ENCODE results near the gene BRSK2.

Gene BRSK2

DNA sequence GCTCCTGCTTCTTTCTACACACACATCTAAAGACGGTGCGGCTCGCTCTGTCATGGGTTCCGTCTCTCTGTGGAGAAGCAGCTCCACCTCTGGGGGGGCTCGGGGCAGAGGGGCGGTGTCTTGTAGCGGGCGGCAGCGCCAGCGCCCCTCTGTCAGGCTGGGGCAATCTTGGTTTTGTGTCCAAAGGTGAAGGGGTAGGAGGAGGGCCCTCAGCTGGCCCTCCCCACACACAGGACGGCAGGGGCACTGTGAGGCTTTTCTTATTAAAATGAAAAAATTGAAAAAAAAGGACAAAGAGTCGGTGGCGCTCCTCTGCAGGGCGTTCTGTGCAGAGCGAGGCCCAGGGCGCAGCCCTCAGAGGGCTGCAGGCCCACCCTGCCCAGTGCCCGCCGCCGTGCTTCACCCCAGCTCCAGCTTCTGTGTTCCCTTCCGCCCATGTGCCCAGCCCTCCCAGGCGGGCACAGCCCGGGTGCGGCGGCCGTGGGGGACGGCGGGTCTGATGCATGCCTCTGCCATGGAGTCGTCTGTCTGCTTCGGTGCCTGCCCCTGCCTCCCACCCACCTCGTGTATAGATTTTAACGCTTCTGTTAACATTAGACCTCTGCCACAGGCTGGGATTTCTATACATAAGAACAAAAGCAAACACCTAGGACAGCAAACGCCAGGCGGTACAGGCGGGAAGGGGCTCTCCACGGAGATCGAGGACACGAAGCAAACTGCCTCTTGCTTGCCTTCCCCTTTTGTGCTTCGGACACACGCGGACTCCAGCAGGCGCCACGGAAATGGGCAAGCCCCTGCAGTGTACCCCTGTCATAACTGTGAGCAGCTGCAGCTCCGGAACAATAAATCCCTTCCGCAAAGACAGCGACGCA lies 72.3 kb downstream of the BRSK2 start:
- TF ChIP-seq ZFP3 (CRISPR knock-in tag; IDR thresholded peaks at IDR 0.05), result no peak
- TF ChIP-seq RARB (CRISPR knock-in tag; IDR thresholded peaks at IDR 0.05), result no peak
- no peak for TF ChIP-seq ZFP30 (CRISPR knock-in tag; IDR thresholded peaks at IDR 0.05)
- ATAC-seq, result no peak

DNA sequence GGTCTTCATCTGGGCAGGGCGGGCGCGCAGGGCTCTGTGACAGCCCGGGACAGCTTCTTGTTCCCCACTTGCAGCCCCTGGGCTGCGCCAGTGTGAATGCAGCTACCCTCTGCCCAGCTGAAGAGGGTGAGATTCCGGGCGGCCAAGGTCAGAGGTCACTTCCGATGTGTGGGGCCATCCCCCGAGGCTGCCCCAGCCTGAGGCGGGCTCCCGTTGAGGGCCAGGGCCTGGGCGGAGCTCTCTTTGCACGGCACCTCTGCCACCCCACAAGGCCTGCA lies 72.9 kb downstream of the BRSK2 start:
- TF ChIP-seq ZNF565 (CRISPR knock-in tag; conservative IDR thresholded peaks at IDR 0.05; ENCODE audit: low read depth) (no peak), ISL1 (CRISPR knock-in tag; IDR thresholded peaks at IDR 0.05) (no peak), ZFP30 (CRISPR knock-in tag; IDR thresholded peaks at IDR 0.05) (no peak), GLIS3 (CRISPR knock-in tag; IDR thresholded peaks at IDR 0.05) (no peak), OSR1 (CRISPR knock-in tag; IDR thresholded peaks at IDR 0.05) (no peak), TOX (CRISPR knock-in tag; IDR thresholded peaks at IDR 0.05; ENCODE audit: borderline replicate concordance) (no peak), ESRRG (CRISPR knock-in tag; IDR thresholded peaks at IDR 0.05) (no peak), ZNF70 (CRISPR knock-in tag; IDR thresholded peaks at IDR 0.05) (no peak), ZC3H10 (CRISPR knock-in tag; IDR thresholded peaks at IDR 0.05) (no peak), PPARA (CRISPR knock-in tag; IDR thresholded peaks at IDR 0.05; ENCODE audit: borderline replicate concordance) (no peak)
- TF ChIP-seq, protein P1, sequence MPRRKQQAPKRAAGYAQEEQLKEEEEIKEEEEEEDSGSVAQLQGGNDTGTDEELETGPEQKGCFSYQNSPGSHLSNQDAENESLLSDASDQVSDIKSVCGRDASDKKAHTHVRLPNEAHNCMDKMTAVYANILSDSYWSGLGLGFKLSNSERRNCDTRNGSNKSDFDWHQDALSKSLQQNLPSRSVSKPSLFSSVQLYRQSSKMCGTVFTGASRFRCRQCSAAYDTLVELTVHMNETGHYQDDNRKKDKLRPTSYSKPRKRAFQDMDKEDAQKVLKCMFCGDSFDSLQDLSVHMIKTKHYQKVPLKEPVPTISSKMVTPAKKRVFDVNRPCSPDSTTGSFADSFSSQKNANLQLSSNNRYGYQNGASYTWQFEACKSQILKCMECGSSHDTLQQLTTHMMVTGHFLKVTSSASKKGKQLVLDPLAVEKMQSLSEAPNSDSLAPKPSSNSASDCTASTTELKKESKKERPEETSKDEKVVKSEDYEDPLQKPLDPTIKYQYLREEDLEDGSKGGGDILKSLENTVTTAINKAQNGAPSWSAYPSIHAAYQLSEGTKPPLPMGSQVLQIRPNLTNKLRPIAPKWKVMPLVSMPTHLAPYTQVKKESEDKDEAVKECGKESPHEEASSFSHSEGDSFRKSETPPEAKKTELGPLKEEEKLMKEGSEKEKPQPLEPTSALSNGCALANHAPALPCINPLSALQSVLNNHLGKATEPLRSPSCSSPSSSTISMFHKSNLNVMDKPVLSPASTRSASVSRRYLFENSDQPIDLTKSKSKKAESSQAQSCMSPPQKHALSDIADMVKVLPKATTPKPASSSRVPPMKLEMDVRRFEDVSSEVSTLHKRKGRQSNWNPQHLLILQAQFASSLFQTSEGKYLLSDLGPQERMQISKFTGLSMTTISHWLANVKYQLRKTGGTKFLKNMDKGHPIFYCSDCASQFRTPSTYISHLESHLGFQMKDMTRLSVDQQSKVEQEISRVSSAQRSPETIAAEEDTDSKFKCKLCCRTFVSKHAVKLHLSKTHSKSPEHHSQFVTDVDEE (CRISPR knock-in tag; IDR thresholded peaks at IDR 0.05), result no peak
- TF ChIP-seq, protein P2, sequence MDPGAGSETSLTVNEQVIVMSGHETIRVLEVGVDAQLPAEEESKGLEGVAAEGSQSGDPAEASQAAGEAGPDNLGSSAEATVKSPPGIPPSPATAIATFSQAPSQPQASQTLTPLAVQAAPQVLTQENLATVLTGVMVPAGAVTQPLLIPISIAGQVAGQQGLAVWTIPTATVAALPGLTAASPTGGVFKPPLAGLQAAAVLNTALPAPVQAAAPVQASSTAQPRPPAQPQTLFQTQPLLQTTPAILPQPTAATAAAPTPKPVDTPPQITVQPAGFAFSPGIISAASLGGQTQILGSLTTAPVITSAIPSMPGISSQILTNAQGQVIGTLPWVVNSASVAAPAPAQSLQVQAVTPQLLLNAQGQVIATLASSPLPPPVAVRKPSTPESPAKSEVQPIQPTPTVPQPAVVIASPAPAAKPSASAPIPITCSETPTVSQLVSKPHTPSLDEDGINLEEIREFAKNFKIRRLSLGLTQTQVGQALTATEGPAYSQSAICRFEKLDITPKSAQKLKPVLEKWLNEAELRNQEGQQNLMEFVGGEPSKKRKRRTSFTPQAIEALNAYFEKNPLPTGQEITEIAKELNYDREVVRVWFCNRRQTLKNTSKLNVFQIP (CRISPR knock-in tag; IDR thresholded peaks at IDR 0.05; ENCODE audit: borderline replicate concordance, low read depth), result no peak
- ATAC-seq, result no peak

DNA sequence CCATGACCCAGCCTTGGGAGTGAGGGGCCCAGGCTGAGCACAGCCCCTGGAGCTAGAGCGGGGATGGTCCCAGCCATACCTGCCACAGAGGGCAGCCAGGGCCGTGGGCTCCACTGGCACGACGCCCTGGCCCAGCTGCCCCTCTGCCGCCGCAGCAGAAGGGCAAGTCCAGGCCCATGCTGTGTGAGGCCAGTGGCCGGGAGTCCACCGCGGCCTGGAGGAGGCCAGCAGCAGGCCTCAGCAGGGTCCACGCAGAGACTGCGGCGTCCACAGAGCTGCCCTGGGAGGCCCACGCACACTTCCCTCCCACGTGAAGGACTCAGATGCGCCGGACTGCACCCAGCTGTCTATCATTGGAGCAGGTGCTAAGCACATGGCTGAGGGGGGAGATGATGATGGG lies 73.3 kb downstream of the BRSK2 start:
- TF ChIP-seq, protein P1 (CRISPR knock-in tag; IDR thresholded peaks at IDR 0.05), result no peak
- TF ChIP-seq RARB (CRISPR knock-in tag; IDR thresholded peaks at IDR 0.05), result no peak
- no peak for TF ChIP-seq ARNTL (CRISPR knock-in tag; IDR thresholded peaks at IDR 0.05; ENCODE audit: borderline replicate concordance, low read depth)
- no peak for TF ChIP-seq ZNF8 (CRISPR knock-in tag; IDR thresholded peaks at IDR 0.05)
- TF ChIP-seq TOX (CRISPR knock-in tag; IDR thresholded peaks at IDR 0.05; ENCODE audit: borderline replicate concordance), result no peak
- TF ChIP-seq, protein P3, sequence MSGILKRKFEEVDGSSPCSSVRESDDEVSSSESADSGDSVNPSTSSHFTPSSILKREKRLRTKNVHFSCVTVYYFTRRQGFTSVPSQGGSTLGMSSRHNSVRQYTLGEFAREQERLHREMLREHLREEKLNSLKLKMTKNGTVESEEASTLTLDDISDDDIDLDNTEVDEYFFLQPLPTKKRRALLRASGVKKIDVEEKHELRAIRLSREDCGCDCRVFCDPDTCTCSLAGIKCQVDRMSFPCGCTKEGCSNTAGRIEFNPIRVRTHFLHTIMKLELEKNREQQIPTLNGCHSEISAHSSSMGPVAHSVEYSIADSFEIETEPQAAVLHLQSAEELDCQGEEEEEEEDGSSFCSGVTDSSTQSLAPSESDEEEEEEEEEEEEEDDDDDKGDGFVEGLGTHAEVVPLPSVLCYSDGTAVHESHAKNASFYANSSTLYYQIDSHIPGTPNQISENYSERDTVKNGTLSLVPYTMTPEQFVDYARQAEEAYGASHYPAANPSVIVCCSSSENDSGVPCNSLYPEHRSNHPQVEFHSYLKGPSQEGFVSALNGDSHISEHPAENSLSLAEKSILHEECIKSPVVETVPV (CRISPR knock-in tag; IDR thresholded peaks at IDR 0.05), result no peak
- no peak for TF ChIP-seq GLIS3 (CRISPR knock-in tag; IDR thresholded peaks at IDR 0.05)
- TF ChIP-seq, protein P4, sequence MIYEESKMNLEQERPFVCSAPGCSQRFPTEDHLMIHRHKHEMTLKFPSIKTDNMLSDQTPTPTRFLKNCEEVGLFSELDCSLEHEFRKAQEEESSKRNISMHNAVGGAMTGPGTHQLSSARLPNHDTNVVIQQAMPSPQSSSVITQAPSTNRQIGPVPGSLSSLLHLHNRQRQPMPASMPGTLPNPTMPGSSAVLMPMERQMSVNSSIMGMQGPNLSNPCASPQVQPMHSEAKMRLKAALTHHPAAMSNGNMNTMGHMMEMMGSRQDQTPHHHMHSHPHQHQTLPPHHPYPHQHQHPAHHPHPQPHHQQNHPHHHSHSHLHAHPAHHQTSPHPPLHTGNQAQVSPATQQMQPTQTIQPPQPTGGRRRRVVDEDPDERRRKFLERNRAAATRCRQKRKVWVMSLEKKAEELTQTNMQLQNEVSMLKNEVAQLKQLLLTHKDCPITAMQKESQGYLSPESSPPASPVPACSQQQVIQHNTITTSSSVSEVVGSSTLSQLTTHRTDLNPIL (CRISPR knock-in tag; IDR thresholded peaks at IDR 0.05; ENCODE audit: low read depth), result no peak
- no peak for TF ChIP-seq TCF4 (CRISPR knock-in tag; IDR thresholded peaks at IDR 0.05; ENCODE audit: borderline replicate concordance)
- no peak for TF ChIP-seq ESRRG (CRISPR knock-in tag; IDR thresholded peaks at IDR 0.05)
- TF ChIP-seq, protein P5, sequence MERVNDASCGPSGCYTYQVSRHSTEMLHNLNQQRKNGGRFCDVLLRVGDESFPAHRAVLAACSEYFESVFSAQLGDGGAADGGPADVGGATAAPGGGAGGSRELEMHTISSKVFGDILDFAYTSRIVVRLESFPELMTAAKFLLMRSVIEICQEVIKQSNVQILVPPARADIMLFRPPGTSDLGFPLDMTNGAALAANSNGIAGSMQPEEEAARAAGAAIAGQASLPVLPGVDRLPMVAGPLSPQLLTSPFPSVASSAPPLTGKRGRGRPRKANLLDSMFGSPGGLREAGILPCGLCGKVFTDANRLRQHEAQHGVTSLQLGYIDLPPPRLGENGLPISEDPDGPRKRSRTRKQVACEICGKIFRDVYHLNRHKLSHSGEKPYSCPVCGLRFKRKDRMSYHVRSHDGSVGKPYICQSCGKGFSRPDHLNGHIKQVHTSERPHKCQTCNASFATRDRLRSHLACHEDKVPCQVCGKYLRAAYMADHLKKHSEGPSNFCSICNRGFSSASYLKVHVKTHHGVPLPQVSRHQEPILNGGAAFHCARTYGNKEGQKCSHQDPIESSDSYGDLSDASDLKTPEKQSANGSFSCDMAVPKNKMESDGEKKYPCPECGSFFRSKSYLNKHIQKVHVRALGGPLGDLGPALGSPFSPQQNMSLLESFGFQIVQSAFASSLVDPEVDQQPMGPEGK (CRISPR knock-in tag; IDR thresholded peaks at IDR 0.05; ENCODE audit: borderline replicate concordance), result no peak
- no peak for TF ChIP-seq ZFP30 (CRISPR knock-in tag; IDR thresholded peaks at IDR 0.05)
- TF ChIP-seq ZNF70 (CRISPR knock-in tag; IDR thresholded peaks at IDR 0.05), result no peak
- TF ChIP-seq ZC3H10 (CRISPR knock-in tag; IDR thresholded peaks at IDR 0.05), result no peak
- no peak for TF ChIP-seq SNAI2 (CRISPR knock-in tag; IDR thresholded peaks at IDR 0.05)
- no peak for TF ChIP-seq ISL1 (CRISPR knock-in tag; IDR thresholded peaks at IDR 0.05)
- TF ChIP-seq OSR1 (CRISPR knock-in tag; IDR thresholded peaks at IDR 0.05), result no peak
- no peak for TF ChIP-seq ZNF565 (CRISPR knock-in tag; conservative IDR thresholded peaks at IDR 0.05; ENCODE audit: low read depth)
- TF ChIP-seq, protein P2 (CRISPR knock-in tag; IDR thresholded peaks at IDR 0.05; ENCODE audit: borderline replicate concordance, low read depth), result no peak
- ATAC-seq, result no peak

All from SK-N-SH treated with all-trans-retinoic acid at 6 μM for 48 hours (cell line).